Gastroesophageal sphincter (tissue), 4 donors: ENCODE results near the gene SDSL. TPM values are rescaled to one million over a fixed set of nuclear protein-coding genes. Genes with fewer than 3 reads are reported as not detected.

ENCODE experiments used
- ATAC-seq: fragments of 150-250 bp; one replicate; pipeline ENCODE4 v1.9.1; 2016; ENCODE audit warnings: mild to moderate bottlenecking, moderate library complexity
- H3K27ac ChIP-seq, 4 donors: fragments of 200-600 bp; sonication (generic) in 3 of 4; 1 replicate in 3 of 4; 2 replicates in 1 of 4; pipeline ENCODE4 v1.5.1; 2016 to 2019
- H3K27me3 ChIP-seq: fragments of 200-600 bp; sonication (generic); one replicate; pipeline ENCODE4 v1.5.1; 2019
- H3K36me3 ChIP-seq, 2 donors: fragments of 200-600 bp; sonication (generic); one replicate each; pipeline ENCODE4 v1.5.1; 2019; ENCODE audit warnings: control low read depth in 1 of 2
- H3K4me1 ChIP-seq, 3 donors: fragments of 200-600 bp; sonication (generic); 1 replicate in 2 of 3; 2 replicates in 1 of 3; pipeline ENCODE4 v1.5.1; 2016 to 2019; ENCODE audit warnings: control low read depth in 2 of 3
- H3K4me3 ChIP-seq, 2 donors: fragments of 200-600 bp; sonication (generic); one replicate each; pipeline ENCODE4 v1.5.1; 2019; ENCODE audit warnings: mild to moderate bottlenecking in 1 of 2, moderate library complexity in 1 of 2
- H3K9me3 ChIP-seq, 3 donors: fragments of 200-600 bp; sonication (generic); one replicate each; pipeline ENCODE4 v1.5.1; 2017 to 2019; ENCODE audit warnings: control low read depth in 2 of 3
- EP300 ChIP-seq: sonication (generic); formaldehyde crosslinking; IDR thresholded peaks from one replicate; pipeline ENCODE4 v1.6.1; 2017; ENCODE audit warnings: antibody characterized with exemption, mild to moderate bottlenecking
- POLR2A ChIP-seq, 2 donors: fragments of 450-650 bp; IDR thresholded peaks; one replicate each; pipeline ENCODE4 v1.6.1; 2017; ENCODE audit warnings: antibody characterized with exemption in 2 of 2, mild to moderate bottlenecking in 2 of 2, moderate library complexity in 1 of 2
- POLR2AphosphoS5 ChIP-seq: sonication (generic); formaldehyde crosslinking; IDR thresholded peaks from one replicate; pipeline ENCODE4 v1.6.1; 2017; ENCODE audit warnings: antibody characterized with exemption
- WGBS, 2 donors: methylation state at CpG; one replicate each; pipeline ENCODE4 v1.1.5; 2018; ENCODE audit warnings: low coverage in 1 of 2; 5-methylcytosine and 5-hydroxymethylcytosine counted together
- total RNA-seq, 4 donors: library from RNA; depleted of rRNA; stranded (reverse); fragments of >200 nt; gene quantifications; one replicate each; pipeline ENCODE4 v1.1.0, GENCODE V29; 2016
- TF ChIP-seq, protein P1 (sequence below), 4 experiments: fragments of 200-600 bp in 2 of 4; fragments of 450-650 bp in 2 of 4; sonication (generic) in 1 of 4; IDR thresholded peaks; one replicate each; pipeline ENCODE4 v1.5.1; 2017 to 2019; ENCODE audit warnings: antibody characterized with exemption in 4 of 4, mild to moderate bottlenecking in 2 of 4, moderate library complexity in 2 of 4

Gene SDSL
- total RNA-seq, 4 donors from 2014 or later = 1.1 to 7.5 (median 2.6) TPM

DNA sequence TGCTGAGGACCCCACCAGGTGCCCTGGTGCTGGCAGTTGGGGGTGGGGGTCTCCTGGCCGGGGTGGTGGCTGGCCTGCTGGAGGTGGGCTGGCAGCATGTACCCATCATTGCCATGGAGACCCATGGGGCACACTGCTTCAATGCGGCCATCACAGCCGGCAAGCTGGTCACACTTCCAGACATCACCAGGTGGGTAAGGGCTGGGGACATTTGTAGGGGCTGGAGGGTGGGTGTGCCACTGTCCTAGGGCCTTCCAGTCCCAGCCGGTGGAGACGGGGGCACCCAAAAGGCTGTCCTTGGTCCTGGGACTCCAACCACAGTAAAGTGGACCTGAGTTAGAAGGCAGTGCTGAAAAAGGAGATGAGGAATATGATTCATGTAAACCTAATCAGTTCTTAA, 13.2 kb downstream of the SDSL start:
- Histone ChIP-seq H3K9me3 (peaks cover 0 to 1% (median 0%) of the 10 kb centered on the region in 3 donors), H3K4me1 (no peaks in the 10 kb centered on the region), H3K4me3 (no peak overlapping the region), H3K27ac (no peak overlapping the region), H3K36me3 (no peaks in the 10 kb centered on the region), H3K27me3 (peaks cover 15% of the 10 kb centered on the region)
- ATAC-seq = no peak
- 80% methylated on average over 1 of the region's 5 CpGs; no CpG with 5 or more reads in 1 of the 2 donors for WGBS, 2 donors
- TF ChIP-seq POLR2AphosphoS5 = no peak
- TF ChIP-seq EP300 = no peak
- TF ChIP-seq, protein P1, sequence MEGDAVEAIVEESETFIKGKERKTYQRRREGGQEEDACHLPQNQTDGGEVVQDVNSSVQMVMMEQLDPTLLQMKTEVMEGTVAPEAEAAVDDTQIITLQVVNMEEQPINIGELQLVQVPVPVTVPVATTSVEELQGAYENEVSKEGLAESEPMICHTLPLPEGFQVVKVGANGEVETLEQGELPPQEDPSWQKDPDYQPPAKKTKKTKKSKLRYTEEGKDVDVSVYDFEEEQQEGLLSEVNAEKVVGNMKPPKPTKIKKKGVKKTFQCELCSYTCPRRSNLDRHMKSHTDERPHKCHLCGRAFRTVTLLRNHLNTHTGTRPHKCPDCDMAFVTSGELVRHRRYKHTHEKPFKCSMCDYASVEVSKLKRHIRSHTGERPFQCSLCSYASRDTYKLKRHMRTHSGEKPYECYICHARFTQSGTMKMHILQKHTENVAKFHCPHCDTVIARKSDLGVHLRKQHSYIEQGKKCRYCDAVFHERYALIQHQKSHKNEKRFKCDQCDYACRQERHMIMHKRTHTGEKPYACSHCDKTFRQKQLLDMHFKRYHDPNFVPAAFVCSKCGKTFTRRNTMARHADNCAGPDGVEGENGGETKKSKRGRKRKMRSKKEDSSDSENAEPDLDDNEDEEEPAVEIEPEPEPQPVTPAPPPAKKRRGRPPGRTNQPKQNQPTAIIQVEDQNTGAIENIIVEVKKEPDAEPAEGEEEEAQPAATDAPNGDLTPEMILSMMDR (IDR thresholded peaks at IDR 0.05) = no peak
- no peak for TF ChIP-seq POLR2A (IDR thresholded peaks at IDR 0.05)

DNA sequence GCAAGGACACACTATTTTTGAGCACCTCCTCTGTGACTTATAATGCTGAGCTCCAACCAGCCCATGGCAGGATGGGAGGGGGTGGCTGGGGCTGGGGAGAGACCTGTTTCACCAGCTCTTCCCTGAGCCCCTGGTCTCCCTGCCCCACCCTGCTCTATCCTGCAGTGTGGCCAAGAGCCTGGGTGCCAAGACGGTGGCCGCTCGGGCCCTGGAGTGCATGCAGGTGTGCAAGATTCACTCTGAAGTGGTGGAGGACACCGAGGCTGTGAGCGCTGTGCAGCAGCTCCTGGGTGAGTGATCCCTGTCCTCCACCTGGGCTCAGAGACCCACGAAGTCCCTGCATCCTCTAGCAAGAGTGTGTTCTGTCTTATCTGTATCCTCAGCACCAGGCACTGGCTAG, 14.4 kb downstream of the SDSL start:
- ATAC-seq = no peak
- Histone ChIP-seq H3K36me3 (no peaks in the 10 kb centered on the region), H3K9me3 (no peaks in the 10 kb centered on the region), H3K4me3 (no peak overlapping the region), H3K27me3 (peaks cover 23% of the 10 kb centered on the region), H3K4me1 (no peaks in the 10 kb centered on the region), H3K27ac (no peak overlapping the region)
- TF ChIP-seq POLR2A (IDR thresholded peaks at IDR 0.05) (no peak), EP300 (no peak), POLR2AphosphoS5 (no peak)
- TF ChIP-seq, protein P1 (IDR thresholded peaks at IDR 0.05) = no peak
- no CpG with 5 or more reads among the region's 6 CpGs for WGBS, 2 donors

DNA sequence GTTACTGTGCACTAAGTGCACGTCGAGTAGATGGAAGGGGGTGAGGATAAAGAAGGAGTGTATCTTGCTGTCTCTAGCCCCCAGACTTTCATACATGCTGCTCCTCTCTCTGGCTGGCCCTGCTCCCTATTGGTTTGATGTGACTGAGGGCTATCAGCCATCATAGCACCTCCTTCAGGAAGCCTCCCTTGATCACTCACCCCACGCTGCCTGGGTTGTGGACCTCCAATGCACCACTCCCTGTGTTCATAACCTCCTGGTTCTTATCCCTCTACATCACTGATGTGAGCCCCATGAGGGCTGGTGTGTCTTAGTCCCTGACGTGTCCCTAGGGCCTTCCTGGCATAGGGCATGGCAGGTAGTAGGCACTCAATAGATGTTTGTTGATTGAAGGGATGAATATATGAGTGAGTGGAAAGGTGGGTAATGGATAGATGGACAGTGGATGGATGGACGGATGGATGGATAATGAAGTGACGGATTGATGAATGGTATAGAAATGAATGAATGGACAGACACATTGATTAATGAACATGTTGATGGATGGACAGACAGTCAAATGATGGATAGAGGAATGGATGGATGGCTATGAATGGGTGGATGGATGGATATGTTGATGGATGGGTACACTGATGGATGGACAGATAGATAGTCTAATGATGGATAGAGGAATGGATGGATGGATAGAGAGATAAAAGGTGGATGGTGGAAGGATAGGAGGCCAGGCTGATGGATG, 15.0 kb downstream of the SDSL start:
- Histone ChIP-seq H3K27me3 (peaks cover 29% of the 10 kb centered on the region), H3K4me1 (no peaks in the 10 kb centered on the region), H3K9me3 (no peaks in the 10 kb centered on the region), H3K27ac (no peak overlapping the region), H3K4me3 (no peak overlapping the region), H3K36me3 (no peaks in the 10 kb centered on the region)
- TF ChIP-seq POLR2A (IDR thresholded peaks at IDR 0.05) (no peak), EP300 (no peak), POLR2AphosphoS5 (no peak)
- TF ChIP-seq, protein P1 (IDR thresholded peaks at IDR 0.05) = no peak
- ATAC-seq = no peak
- WGBS, 2 donors = 53% methylated on average over 5 of the region's 6 CpGs; no CpG with 5 or more reads in 1 of the 2 donors

DNA sequence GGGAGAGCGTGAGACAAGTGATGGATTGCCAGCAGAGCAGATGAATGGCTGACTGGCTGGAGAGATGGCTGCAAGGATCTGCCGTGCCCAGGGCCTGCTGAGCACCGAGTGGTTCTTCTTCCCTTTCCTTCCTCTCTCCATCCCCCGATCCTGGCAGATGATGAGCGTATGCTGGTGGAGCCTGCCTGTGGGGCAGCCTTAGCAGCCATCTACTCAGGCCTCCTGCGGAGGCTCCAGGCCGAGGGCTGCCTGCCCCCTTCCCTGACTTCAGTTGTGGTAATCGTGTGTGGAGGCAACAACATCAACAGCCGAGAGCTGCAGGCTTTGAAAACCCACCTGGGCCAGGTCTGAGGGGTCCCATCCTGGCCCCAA, 15.5 kb downstream of the SDSL start:
- H3K4me1 ChIP-seq = no peaks in the 10 kb centered on the region
- H3K9me3 ChIP-seq = no peaks in the 10 kb centered on the region
- no peaks in the 10 kb centered on the region for H3K36me3 ChIP-seq
- WGBS, 2 donors = 34 to 43% methylated on average over 2 to 4 of the region's 9 CpGs
- no peak for ATAC-seq
- no peak overlapping the region for H3K27ac ChIP-seq
- no peak overlapping the region for H3K4me3 ChIP-seq
- H3K27me3 ChIP-seq = peaks cover 33% of the 10 kb centered on the region
- TF ChIP-seq POLR2AphosphoS5 (no peak), POLR2A (IDR thresholded peaks at IDR 0.05) (no peak), EP300 (no peak)
- TF ChIP-seq, protein P1 (IDR thresholded peaks at IDR 0.05) = no peak

DNA sequence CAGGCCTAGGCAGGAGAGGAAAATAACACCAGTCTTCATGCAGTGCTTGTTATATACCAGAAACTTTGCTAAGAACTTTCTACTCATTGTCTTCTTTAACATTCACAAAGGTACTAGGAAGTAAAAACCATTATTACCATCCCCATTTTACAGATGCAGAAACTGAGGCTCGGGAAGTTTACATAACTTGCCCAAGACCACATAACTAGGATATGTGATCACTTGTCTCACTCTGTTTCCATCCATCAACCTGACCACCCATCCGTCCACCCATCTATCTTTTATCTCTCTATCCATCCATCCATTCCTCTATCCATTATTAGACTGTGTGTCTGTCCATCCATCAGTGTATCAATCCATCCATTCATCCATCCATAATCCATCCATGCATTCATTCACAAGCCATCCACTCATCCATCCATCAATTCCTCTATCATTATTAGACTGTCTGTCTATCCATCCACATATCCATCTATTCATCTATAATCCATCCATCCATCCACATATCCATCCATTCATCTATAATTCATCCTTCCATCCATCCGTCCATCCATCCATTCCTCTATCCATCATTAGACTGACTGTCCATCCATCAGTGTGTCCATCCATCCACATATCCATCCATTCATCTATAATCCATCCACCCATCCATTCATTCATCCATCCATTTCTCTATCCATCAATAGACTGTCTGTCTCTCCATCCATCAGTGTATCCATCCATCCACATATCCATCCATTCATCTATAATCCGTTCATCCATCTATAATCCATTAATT, 16.5 kb downstream of the SDSL start:
- Histone ChIP-seq H3K27me3 (peaks cover 43% of the 10 kb centered on the region), H3K36me3 (no peaks in the 10 kb centered on the region), H3K27ac (no peak overlapping the region), H3K9me3 (no peaks in the 10 kb centered on the region), H3K4me3 (no peak overlapping the region), H3K4me1 (no peaks in the 10 kb centered on the region)
- TF ChIP-seq POLR2AphosphoS5 (no peak), EP300 (no peak)
- WGBS, 2 donors = 57 to 67% methylated on average over 4 of the region's 4 CpGs
- ATAC-seq = no peak
